Spleen (tissue), 11 donors: ENCODE data around the gene PALLD. TPM values are rescaled to one million over a fixed set of nuclear protein-coding genes. Genes with fewer than 3 reads are reported as not detected.

Experiments
- DNase-seq: peaks from one replicate; pipeline ENCODE4 v3.0.0-alpha.2; 2020
- H3K27ac ChIP-seq, 8 donors: fragments of 200-600 bp; sonication (generic) in 7 of 8; 1 replicate in 4 of 8; 2 replicates in 4 of 8; pipeline versions ENCODE4 v1.5.0 to v1.8.0; 2016 to 2021; ENCODE audit warnings: inconsistent platforms in 4 of 8, mild to moderate bottlenecking in 4 of 8, moderate library complexity in 1 of 8
- H3K27me3 ChIP-seq, 7 donors: fragments of 200-600 bp; sonication (generic) in 6 of 7; replicated peaks in 1 of 7; 1 replicate in 4 of 7; 2 replicates in 3 of 7; pipeline versions ENCODE4 v1.5.0 to v1.8.0; 2016 to 2021; ENCODE audit warnings: inconsistent platforms in 3 of 7, mild to moderate bottlenecking in 1 of 7
- H3K36me3 ChIP-seq, 6 donors: fragments of 200-600 bp; sonication (generic) in 5 of 6; 1 replicate in 4 of 6; 2 replicates in 2 of 6; pipeline versions ENCODE4 v1.5.0 to v1.8.0; 2016 to 2021; ENCODE audit warnings: inconsistent platforms in 2 of 6
- H3K4me1 ChIP-seq, 6 donors: fragments of 200-600 bp; sonication (generic) in 5 of 6; 1 replicate in 3 of 6; 2 replicates in 3 of 6; pipeline versions ENCODE4 v1.5.0 to v1.8.0; 2016 to 2021; ENCODE audit warnings: inconsistent platforms in 3 of 6
- H3K4me3 ChIP-seq, 8 donors: fragments of 200-600 bp; sonication (generic) in 7 of 8; 1 replicate in 4 of 8; 2 replicates in 4 of 8; pipeline versions ENCODE4 v1.5.0 to v1.8.0; 2016 to 2021; ENCODE audit warnings: inconsistent platforms in 4 of 8, mild to moderate bottlenecking in 4 of 8, moderate library complexity in 2 of 8
- H3K9me3 ChIP-seq, 8 donors: fragments of 200-600 bp; sonication (generic) in 7 of 8; 1 replicate in 4 of 8; 2 replicates in 4 of 8; pipeline versions ENCODE4 v1.5.0 to v1.8.0; 2016 to 2021; ENCODE audit warnings: inconsistent platforms in 4 of 8
- CTCF ChIP-seq, 11 experiments: fragments of 200-600 bp in 7 of 11; fragments of 450-650 bp in 4 of 11; sonication (generic) in 4 of 11; IDR thresholded peaks in 8 of 11; conservative IDR thresholded peaks in 3 of 11; 1 replicate in 7 of 11; 2 replicates in 4 of 11; pipeline versions ENCODE4 v1.4.0 to v1.8.0; 2016 to 2021; ENCODE audit warnings: antibody characterized with exemption in 11 of 11, inconsistent platforms in 4 of 11, mild to moderate bottlenecking in 1 of 11
- POLR2A ChIP-seq, 3 donors: fragments of 450-650 bp; IDR thresholded peaks; one replicate each; pipeline ENCODE4 v1.5.1; 2017; ENCODE audit warnings: antibody characterized with exemption in 3 of 3, mild to moderate bottlenecking in 1 of 3
- POLR2AphosphoS5 ChIP-seq, 3 donors: sonication (generic); formaldehyde crosslinking; IDR thresholded peaks; one replicate each; pipeline ENCODE4 v1.5.1; 2017; ENCODE audit warnings: antibody characterized with exemption in 3 of 3
- WGBS, 5 donors: extraction: QIAGEN DNeasy Blood & Tissue Kit in 3 of 5; methylation state at CpG; one replicate each; pipeline versions ENCODE4 v1.1.5 to v1.1.7; 2013 to 2018; 5-methylcytosine and 5-hydroxymethylcytosine counted together
- intact Hi-C: fragments of 100-400 bp; cut with DNase I; formaldehyde crosslinking; loops from one replicate; pipeline ENCODE4 v1.15.0; 2023; ENCODE audit warnings: low total_unique reads
- polyA plus RNA-seq, 3 donors: library from polyadenylated mRNA; stranded (reverse); fragments of 200-250 nt; gene quantifications; one replicate each; pipeline ENCODE4 v1.2.1, GENCODE V29; 2013
- total RNA-seq, 7 donors: library from RNA; depleted of rRNA in 3 of 7; stranded (reverse); fragments of >200 nt in 3 of 7; fragmentation: NEBNext Ultra II Directional in 4 of 7; extraction: Animal tissue kit (Norgen Biotek cat#: 25700) in 4 of 7; gene quantifications; one replicate each; pipeline versions ENCODE4 v1.1.0 to v1.2.1, GENCODE V29; 2016 to 2021
- donor health status: healthy with polysubstance abuse.
- donor health status: DM: no; HTN: no; CAD: no; lungs with moderate emphysema.
- donor health status: DM: no; HTN: no; CAD: no.
- donor health status: Bipolar disorder and iron deficiency.
- donor health status: healthy.
- donor health status: DM: no; HTN: no; CAD: no.
- donor health status: DM: yes; HTN: yes; CAD: no.

Gene PALLD
- total and polyA plus RNA-seq, 10 donors: 24.3 to 228 (median 142) TPM

- WGBS, 5 donors: 48 to 69% (median 59%) methylated on average over 2 of the region's 2 CpGs
- intact Hi-C loops: no loop called here
- H3K36me3 ChIP-seq: no peaks in the 10 kb centered on the region
- H3K4me3 ChIP-seq: no peak overlapping the region
- H3K4me1 ChIP-seq: no peaks in the 10 kb centered on the region
- H3K27me3 ChIP-seq: no peaks in the 10 kb centered on the region
- DNase-seq: no peak
- TF ChIP-seq CTCF (IDR thresholded peaks at IDR 0.05 in 8 of 11, conservative IDR thresholded peaks at IDR 0.05 in 3 of 11): no peak
- no peak for TF ChIP-seq POLR2AphosphoS5 (IDR thresholded peaks at IDR 0.05)
- no peak for TF ChIP-seq POLR2A (IDR thresholded peaks at IDR 0.05)
- H3K27ac ChIP-seq: no peak overlapping the region
- H3K9me3 ChIP-seq: no peaks in the 10 kb centered on the region
Observed at GRCh38 chr4:168666531-168666930, 169.7 kb downstream of the PALLD start.

GRCh38 chr4:168667376-168667775 lies 170.5 kb downstream of the PALLD start:
- intact Hi-C loops: no loop called here
- H3K27ac ChIP-seq: no peak overlapping the region
- H3K36me3 ChIP-seq: no peaks in the 10 kb centered on the region
- H3K4me3 ChIP-seq: no peak overlapping the region
- no peak for TF ChIP-seq POLR2AphosphoS5 (IDR thresholded peaks at IDR 0.05)
- TF ChIP-seq POLR2A (IDR thresholded peaks at IDR 0.05): no peak
- TF ChIP-seq CTCF (IDR thresholded peaks at IDR 0.05 in 8 of 11, conservative IDR thresholded peaks at IDR 0.05 in 3 of 11): no peak
- WGBS, 5 donors: 73 to 87% (median 80%) methylated on average over 3 of the region's 3 CpGs
- no peaks in the 10 kb centered on the region for H3K9me3 ChIP-seq
- no peak for DNase-seq
- H3K4me1 ChIP-seq: no peaks in the 10 kb centered on the region
- H3K27me3 ChIP-seq: no peaks in the 10 kb centered on the region

- WGBS, 5 donors: 77 to 97% (median 93%) methylated on average over 2 of the region's 2 CpGs
- Histone ChIP-seq H3K4me3 (no peak overlapping the region), H3K9me3 (no peaks in the 10 kb centered on the region), H3K27ac (no peak overlapping the region), H3K4me1 (no peaks in the 10 kb centered on the region), H3K27me3 (no peaks in the 10 kb centered on the region), H3K36me3 (no peaks in the 10 kb centered on the region)
- no peak for DNase-seq
- TF ChIP-seq POLR2A (IDR thresholded peaks at IDR 0.05): no peak
- intact Hi-C loops: no loop called here
Observed at GRCh38 chr4:168667921-168668320, 171.1 kb downstream of the PALLD start.

- H3K36me3 ChIP-seq: no peaks in the 10 kb centered on the region
- no peak for DNase-seq
- H3K4me1 ChIP-seq: no peaks in the 10 kb centered on the region
- H3K9me3 ChIP-seq: no peaks in the 10 kb centered on the region
- no peak overlapping the region for H3K4me3 ChIP-seq
- H3K27ac ChIP-seq: no peak overlapping the region
- no peak for TF ChIP-seq POLR2AphosphoS5 (IDR thresholded peaks at IDR 0.05)
- TF ChIP-seq CTCF (IDR thresholded peaks at IDR 0.05 in 8 of 11, conservative IDR thresholded peaks at IDR 0.05 in 3 of 11): no peak
- no peak for TF ChIP-seq POLR2A (IDR thresholded peaks at IDR 0.05)
- intact Hi-C loops: no loop called here
- 83 to 91% (median 87%) methylated on average over 11 of the region's 11 CpGs for WGBS, 5 donors
- no peaks in the 10 kb centered on the region for H3K27me3 ChIP-seq
Observed at GRCh38 chr4:168673476-168673875, 176.6 kb downstream of the PALLD start.
